H9 (cell line): ENCODE results near the gene HHLA2. TPM values are rescaled to one million over a fixed set of nuclear protein-coding genes. Genes with fewer than 3 reads are reported as not detected.

Experiments used
- DNase-seq: peaks from one replicate; pipeline ENCODE4 v3.0.0-alpha.2; 2017
- H2AFZ ChIP-seq: one replicate; pipeline ENCODE4 v1.6.1; 2013; ENCODE audit warnings: mild to moderate bottlenecking, low read length, control low read depth, moderate library complexity
- H2AK5ac ChIP-seq: 2 replicates; pipeline ENCODE4 v1.6.1; 2013; ENCODE audit warnings: low read length, control low read depth, mixed read lengths; ENCODE audit not compliant: insufficient read length
- H2BK120ac ChIP-seq: one replicate; pipeline ENCODE4 v1.6.1; 2013; ENCODE audit warnings: low read depth, mild to moderate bottlenecking, low read length, control low read depth, inconsistent platforms; ENCODE audit not compliant: poor library complexity, severe bottlenecking
- H2BK12ac ChIP-seq: 2 replicates; pipeline ENCODE4 v1.6.1; 2013; ENCODE audit warnings: low read length, control low read depth, mixed read lengths, low read depth; ENCODE audit not compliant: insufficient read length
- H2BK15ac ChIP-seq: 2 replicates; pipeline ENCODE4 v1.6.1; 2013; ENCODE audit warnings: low read depth, low read length, control low read depth
- H2BK20ac ChIP-seq: one replicate; pipeline ENCODE4 v1.6.1; 2013; ENCODE audit warnings: low read depth, mild to moderate bottlenecking, low read length, control low read depth, inconsistent platforms; ENCODE audit not compliant: poor library complexity, severe bottlenecking
- H2BK5ac ChIP-seq: 2 replicates; pipeline ENCODE4 v1.6.1; 2013; ENCODE audit warnings: low read length, control low read depth, mixed read lengths; ENCODE audit not compliant: insufficient read length
- H3K14ac ChIP-seq: 2 replicates; pipeline ENCODE4 v1.6.1; 2013; ENCODE audit warnings: low read length, control low read depth; ENCODE audit not compliant: insufficient read depth
- H3K18ac ChIP-seq: 2 replicates; pipeline ENCODE4 v1.6.1; 2013; ENCODE audit warnings: low read depth, mild to moderate bottlenecking, mixed read lengths, low read length, control low read depth; ENCODE audit not compliant: insufficient read length
- H3K23ac ChIP-seq: 2 replicates; pipeline ENCODE4 v1.6.1; 2013; ENCODE audit warnings: low read length, control low read depth, mixed read lengths, low read depth; ENCODE audit not compliant: insufficient read length
- H3K23me2 ChIP-seq: 2 replicates; pipeline ENCODE4 v1.6.1; 2013; ENCODE audit warnings: low read depth, mild to moderate bottlenecking, mixed read lengths, low read length, control low read depth; ENCODE audit not compliant: insufficient read length, poor library complexity, severe bottlenecking
- H3K27ac ChIP-seq: 2 replicates; pipeline ENCODE4 v1.5.1; 2013; ENCODE audit warnings: low read length, control low read depth, mixed read lengths, low read depth; ENCODE audit not compliant: insufficient read length
- H3K27me3 ChIP-seq: 2 replicates; pipeline ENCODE4 v1.6.1; 2013; ENCODE audit warnings: low read length, control low read depth, inconsistent platforms; ENCODE audit not compliant: insufficient read depth
- H3K4ac ChIP-seq: 2 replicates; pipeline ENCODE4 v1.6.1; 2013; ENCODE audit warnings: low read depth, mild to moderate bottlenecking, control low read depth, inconsistent platforms, low read length, moderate library complexity
- H3K4me1 ChIP-seq: 2 replicates; pipeline ENCODE4 v1.6.1; 2013; ENCODE audit warnings: low read length, control low read depth, inconsistent platforms; ENCODE audit not compliant: insufficient read depth
- H3K4me2 ChIP-seq: 2 replicates; pipeline ENCODE4 v1.6.1; 2013; ENCODE audit warnings: low read length, control low read depth, mixed read lengths; ENCODE audit not compliant: insufficient read length, insufficient read depth
- H3K56ac ChIP-seq: 2 replicates; pipeline ENCODE4 v1.6.1; 2013; ENCODE audit warnings: low read depth, mild to moderate bottlenecking, mixed read lengths, low read length, control low read depth; ENCODE audit not compliant: insufficient read length
- H3K79me1 ChIP-seq: 2 replicates; pipeline ENCODE4 v1.6.1; 2013; ENCODE audit warnings: low read depth, mild to moderate bottlenecking, moderate library complexity, low read length, control low read depth, inconsistent platforms; ENCODE audit not compliant: insufficient read depth, poor library complexity, severe bottlenecking
- H3K79me2 ChIP-seq: 2 replicates; pipeline ENCODE4 v1.6.1; 2013; ENCODE audit warnings: low read length, control low read depth, inconsistent platforms; ENCODE audit not compliant: insufficient read depth
- H3K9ac ChIP-seq: 2 replicates; pipeline ENCODE4 v1.6.1; 2013; ENCODE audit warnings: low read length, control low read depth, mixed read lengths; ENCODE audit not compliant: insufficient read length; ENCODE audit errors: extremely low read depth
- H3K9me3 ChIP-seq: one replicate; pipeline ENCODE4 v1.6.1; 2013; ENCODE audit warnings: low read depth, low read length, inconsistent platforms; ENCODE audit not compliant: control insufficient read depth
- H3T11ph ChIP-seq: one replicate; pipeline ENCODE4 v1.6.1; 2013; ENCODE audit warnings: mild to moderate bottlenecking, low read length, control low read depth, inconsistent platforms
- H4K20me1 ChIP-seq: one replicate; pipeline ENCODE4 v1.6.1; 2013; ENCODE audit not compliant: control insufficient read depth, insufficient read length, insufficient read depth
- H4K5ac ChIP-seq: 2 replicates; pipeline ENCODE4 v1.6.1; 2013; ENCODE audit warnings: low read depth, mild to moderate bottlenecking, mixed read lengths, low read length, control low read depth; ENCODE audit not compliant: insufficient read length
- H4K8ac ChIP-seq: replicated peaks from 2 replicates; pipeline ENCODE4 v1.6.1; 2013; ENCODE audit warnings: low read length, control low read depth, mixed read lengths, low read depth; ENCODE audit not compliant: insufficient read length
- H4K91ac ChIP-seq: 2 replicates; pipeline ENCODE4 v1.6.1; 2013; ENCODE audit warnings: low read depth, mild to moderate bottlenecking, moderate library complexity, mixed read lengths, low read length, control low read depth; ENCODE audit not compliant: insufficient read length
- H3K27ac Mint-ChIP-seq, 3 experiments: 2 replicates in 2 of 3; 3 replicates in 1 of 3; pipeline ENCODE4 v1.8.0; 2020 to 2021; ENCODE audit warnings: mixed read lengths in 3 of 3, mild to moderate bottlenecking in 1 of 3, moderate library complexity in 1 of 3
- H3K27me3 Mint-ChIP-seq: 2 replicates; pipeline ENCODE4 v1.8.0; 2021; ENCODE audit warnings: low read depth, mild to moderate bottlenecking, moderate library complexity, mixed read lengths
- H3K36me3 Mint-ChIP-seq, 3 experiments: 2 replicates in 2 of 3; 3 replicates in 1 of 3; pipeline ENCODE4 v1.8.0; 2020 to 2021; ENCODE audit warnings: low read depth in 3 of 3, mixed read lengths in 3 of 3; ENCODE audit not compliant: insufficient read depth in 1 of 3
- H3K4me1 Mint-ChIP-seq, 2 experiments: 2 replicates each; pipeline ENCODE4 v1.8.0; 2020; ENCODE audit warnings: mixed read lengths in 2 of 2
- H3K4me3 Mint-ChIP-seq, 2 experiments: 2 replicates in 1 of 2; 3 replicates in 1 of 2; pipeline ENCODE4 v1.8.0; 2020 to 2021; ENCODE audit warnings: mild to moderate bottlenecking in 2 of 2, mixed read lengths in 2 of 2, moderate library complexity in 1 of 2
- H3K9me3 Mint-ChIP-seq, 2 experiments: 2 replicates in 1 of 2; 3 replicates in 1 of 2; pipeline ENCODE4 v1.8.0; 2020; ENCODE audit warnings: mild to moderate bottlenecking in 2 of 2, mixed read lengths in 2 of 2, moderate library complexity in 1 of 2
- CTCF ChIP-seq: fragments of 200-600 bp; sonication (generic); conservative IDR thresholded peaks from 3 replicates; pipeline ENCODE4 v1.8.0; 2021; ENCODE audit warnings: antibody characterized with exemption, mild to moderate bottlenecking
- total RNA-seq: library from RNA; stranded (reverse); gene quantifications from 2 replicates; pipeline ENCODE4 v1.2.1, GENCODE V29; 2021

The HHLA2 gene
- total RNA-seq, 1 experiment from 2014 or later: not detected

GRCh38 chr3:108383306-108383705 lies 87.0 kb downstream of the HHLA2 start:
- no peak overlapping the region for H2AK5ac ChIP-seq
- no peak for TF ChIP-seq CTCF
- H3K4me3 Mint-ChIP-seq: no peak overlapping the region

More at GRCh38 chr3:108383306-108383705, 87.0 kb downstream of the HHLA2 start:
- H3K27ac Mint-ChIP-seq: no peak overlapping the region
- H3K27me3 Mint-ChIP-seq: no peaks in the 10 kb centered on the region
- no peaks in the 10 kb centered on the region for H4K20me1 ChIP-seq
- no peak overlapping the region for H2AFZ ChIP-seq
- H3K4me1 ChIP-seq: no peaks in the 10 kb centered on the region; the same call in 1 of the 2 replicates
- no peak overlapping the region for H2BK20ac ChIP-seq
- H3T11ph ChIP-seq: no peak overlapping the region
- no peaks in the 10 kb centered on the region for H3K9me3 ChIP-seq
- no peak overlapping the region for H3K9ac ChIP-seq
- H3K36me3 Mint-ChIP-seq: no peaks in the 10 kb centered on the region
- H3K27ac ChIP-seq: no peak overlapping the region
- no peak overlapping the region for H4K5ac ChIP-seq
- H3K4me1 Mint-ChIP-seq: peaks cover 6 to 9% of the 10 kb centered on the region in 2 experiments
- no peaks in the 10 kb centered on the region for H3K27me3 ChIP-seq
- H3K9me3 Mint-ChIP-seq: peaks cover 2 to 3% of the 10 kb centered on the region in 2 experiments; a peak in 4 of 5 replicates
- DNase-seq: no peak
- H3K23me2 ChIP-seq: no peaks in the 10 kb centered on the region
- H3K14ac ChIP-seq: no peak overlapping the region
- H4K8ac ChIP-seq: no peak overlapping the region
- H3K4me2 ChIP-seq: no peak overlapping the region
- no peak overlapping the region for H2BK12ac ChIP-seq
- H3K79me1 ChIP-seq: no peaks in the 10 kb centered on the region
- no peak overlapping the region for H3K23ac ChIP-seq
- H3K56ac ChIP-seq: no peak overlapping the region
- H2BK15ac ChIP-seq: no peak overlapping the region
- no peak overlapping the region for H2BK120ac ChIP-seq
- no peak overlapping the region for H4K91ac ChIP-seq
- no peak overlapping the region for H2BK5ac ChIP-seq
- H3K79me2 ChIP-seq: no peaks in the 10 kb centered on the region
- no peak overlapping the region for H3K18ac ChIP-seq
- no peak overlapping the region for H3K4ac ChIP-seq
